HuH-7.5 (cell line): ENCODE data around the gene FRS3.
"Not testable (repeated sequence)": the region's sequence is repeated elsewhere in the genome, so short reads cannot be mapped to it uniquely, and the experiment has no call there.

Experiments used
- DNase-seq: peaks from one replicate; pipeline ENCODE4 v3.0.0; 2011; ENCODE audit warnings: low spot score

The FRS3 gene

GRCh38 chr6:41769376-41769775, 10.3 kb downstream of the FRS3 start:
- DNase-seq: no peak

GRCh38 chr6:41768545-41769308, 11.0 kb downstream of the FRS3 start:
- DNase-seq: no peak

GRCh38 chr6:41767112-41767833, 12.4 kb downstream of the FRS3 start:
- DNase-seq: peak; percentile 55

GRCh38 chr6:41766043-41766664, 13.5 kb downstream of the FRS3 start:
- not testable (repeated sequence) for DNase-seq

GRCh38 chr6:41763470-41763869, 16.2 kb downstream of the FRS3 start:
- no peak for DNase-seq

GRCh38 chr6:41759905-41760579, 19.7 kb downstream of the FRS3 start:
- no peak for DNase-seq

GRCh38 chr6:41759106-41759904, 20.4 kb downstream of the FRS3 start:
- DNase-seq: no peak

GRCh38 chr6:41758641-41759035, 21.1 kb downstream of the FRS3 start:
- DNase-seq: no peak

- no peak for DNase-seq
These were observed 21.6 kb downstream of the FRS3 start for GRCh38 chr6:41757931-41758640.

GRCh38 chr6:41757271-41757670, 22.4 kb downstream of the FRS3 start:
- no peak for DNase-seq

- no peak for DNase-seq
These were observed 23.3 kb downstream of the FRS3 start for GRCh38 chr6:41756354-41756753.

GRCh38 chr6:41755895-41756294, 23.8 kb downstream of the FRS3 start:
- no peak for DNase-seq

GRCh38 chr6:41750374-41750773, 29.3 kb downstream of the FRS3 start:
- no peak for DNase-seq

- no peak for DNase-seq
These were observed 31.2 kb downstream of the FRS3 start for GRCh38 chr6:41748542-41748941.

- no peak for DNase-seq
These were observed 31.6 kb downstream of the FRS3 start for GRCh38 chr6:41748102-41748477.

- DNase-seq: no peak
These were observed 32.2 kb downstream of the FRS3 start, which contains the start of gene PGC for GRCh38 chr6:41747256-41748101. PGC (minus strand) TSS chr6:41747397; CDS start chr6:41747334, 63 bp downstream.

- DNase-seq: no peak
These were observed 33.6 kb downstream of the FRS3 start for GRCh38 chr6:41746107-41746506.

GRCh38 chr6:41744236-41744787, 35.4 kb downstream of the FRS3 start:
- no peak for DNase-seq

- DNase-seq: no peak
These were observed 36.1 kb downstream of the FRS3 start for GRCh38 chr6:41743406-41744235.
